Psoas muscle (tissue), 8 donors: ENCODE results near the gene OOSP3. TPM values are rescaled to one million over a fixed set of nuclear protein-coding genes. Genes with fewer than 3 reads are reported as not detected.
"Not testable (repeated sequence)": the region's sequence is repeated elsewhere in the genome, so short reads cannot be mapped to it uniquely, and the experiment has no call there.

Experiments
- ATAC-seq, 4 donors: fragments of 200-7000 bp; cut with Tn5 transposase; one replicate each; pipeline ENCODE4 v1.9.1; 2020; ENCODE audit warnings: moderate library complexity in 3 of 4, mild to moderate bottlenecking in 2 of 4
- DNase-seq, 2 donors: peaks; one replicate each; pipeline ENCODE4 v3.0.0-alpha.2; 2020
- H3K27ac ChIP-seq: fragments of 200-600 bp; one replicate; pipeline ENCODE4 v1.8.0; 2022
- H3K27me3 ChIP-seq, 3 donors: fragments of 200-600 bp in 1 of 3; one replicate each; pipeline versions ENCODE4 v1.6.1 to v1.8.0; 2013 to 2022; ENCODE audit warnings: low read length in 2 of 3, mild to moderate bottlenecking in 2 of 3, moderate library complexity in 1 of 3; ENCODE audit not compliant: insufficient read depth in 3 of 3
- H3K36me3 ChIP-seq, 2 donors: fragments of 200-600 bp in 1 of 2; one replicate each; pipeline versions ENCODE4 v1.6.1 to v1.8.0; 2013 to 2022; ENCODE audit warnings: low read depth in 1 of 2, mild to moderate bottlenecking in 1 of 2, moderate library complexity in 1 of 2; ENCODE audit not compliant: insufficient read depth in 1 of 2
- H3K4me1 ChIP-seq: fragments of 200-600 bp; one replicate; pipeline ENCODE4 v1.8.0; 2022
- H3K4me3 ChIP-seq: fragments of 200-600 bp; one replicate; pipeline ENCODE4 v1.8.0; 2022; ENCODE audit warnings: mild to moderate bottlenecking
- H3K9me3 ChIP-seq: fragments of 200-600 bp; one replicate; pipeline ENCODE4 v1.8.0; 2022
- CTCF ChIP-seq: fragments of 200-600 bp; IDR thresholded peaks from one replicate; pipeline ENCODE4 v1.8.0; 2022; ENCODE audit warnings: antibody characterized with exemption
- WGBS, 3 donors: extraction: QIAGEN DNeasy Blood & Tissue Kit; methylation state at CpG; one replicate each; pipeline versions ENCODE4 v1.1.6 to v1.1.7; 2013; 5-methylcytosine and 5-hydroxymethylcytosine counted together
- intact Hi-C, 2 donors: fragments of 100-400 bp; cut with DNase I; formaldehyde crosslinking; loops; one replicate each; pipeline versions ENCODE4 v1.11.0 to v1.14.2; 2022
- polyA plus RNA-seq, 3 donors: library from polyadenylated mRNA; stranded (reverse); fragments of 200-250 nt; gene quantifications; one replicate each; pipeline ENCODE4 v1.2.3, GENCODE V29; 2013
- total RNA-seq, 4 donors: library from RNA; stranded (reverse); fragmentation: NEBNext Ultra II Directional in 2 of 4; extraction: Animal tissue kit (Norgen Biotek cat#: 25700) in 2 of 4; gene quantifications; one replicate each; pipeline versions ENCODE4 v1.2.1 to v1.2.4, GENCODE V29; 2021 to 2023
- donor health status: healthy with polysubstance abuse.
- donor health status: DM: no; HTN: no; CAD: no; lungs with moderate emphysema.
- donor health status: Bipolar disorder and iron deficiency.
- donor health status: healthy.
- donor health status: DM: yes; HTN: yes; CAD: no.
- donor health status: DM: no; HTN: no; CAD: no.
- donor health status: DM: no; HTN: no; CAD: no.
- donor health status: DM: yes; HTN: yes; CAD: no.

The OOSP3 gene
- total and polyA plus RNA-seq, 7 donors, result not detected

- intact Hi-C loops, result no loop called here
- Histone ChIP-seq H3K9me3 (no peaks in the 10 kb centered on the region), H3K4me1 (no peaks in the 10 kb centered on the region), H3K27ac (no peak overlapping the region), H3K27me3 (no peaks in the 10 kb centered on the region), H3K36me3 (no peaks in the 10 kb centered on the region), H3K4me3 (no peak overlapping the region)
- ATAC-seq (no peak), DNase-seq (no peak)
- no peak for TF ChIP-seq CTCF
- 94 to 97% (median 95%) methylated on average over 31 of the region's 31 CpGs for WGBS, 3 donors
Observed at GRCh38 chr11:59898046-59898445, 19.5 kb downstream of the OOSP3 start.

DNA sequence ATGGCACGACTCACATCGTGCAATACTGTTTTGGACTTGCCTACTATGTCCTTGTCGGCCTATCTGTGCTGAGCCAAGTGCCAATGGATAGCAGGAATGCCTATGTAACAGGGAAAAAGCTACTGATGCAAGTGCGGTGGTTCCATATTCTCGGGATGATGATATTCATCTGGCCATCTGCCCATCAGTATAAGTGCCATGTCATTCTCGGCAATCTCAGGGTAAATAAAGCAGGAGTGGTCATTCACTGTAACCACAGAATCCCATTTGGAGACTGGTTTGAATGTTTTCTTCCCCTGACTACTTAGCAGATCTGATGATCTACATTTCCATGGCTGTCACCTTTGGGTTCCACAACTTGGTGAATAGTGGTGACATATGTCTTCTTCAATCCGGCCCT is 20.1 kb downstream of the OOSP3 start:
- H3K36me3 ChIP-seq, result no peaks in the 10 kb centered on the region
- TF ChIP-seq CTCF, result no peak
- DNase-seq (no peak), ATAC-seq (no peak)
- no peaks in the 10 kb centered on the region for H3K4me1 ChIP-seq
- intact Hi-C loops, result no loop called here
- H3K27me3 ChIP-seq, result no peaks in the 10 kb centered on the region
- no peak overlapping the region for H3K27ac ChIP-seq
- H3K4me3 ChIP-seq, result no peak overlapping the region
- no peaks in the 10 kb centered on the region for H3K9me3 ChIP-seq
- 82 to 92% (median 84%) methylated on average over 7 of the region's 7 CpGs for WGBS, 3 donors

- no peaks in the 10 kb centered on the region for H3K4me1 ChIP-seq
- ATAC-seq (no peak), DNase-seq (no peak)
Observed at GRCh38 chr11:59899532-59899931, 20.9 kb downstream of the OOSP3 start.

DNA sequence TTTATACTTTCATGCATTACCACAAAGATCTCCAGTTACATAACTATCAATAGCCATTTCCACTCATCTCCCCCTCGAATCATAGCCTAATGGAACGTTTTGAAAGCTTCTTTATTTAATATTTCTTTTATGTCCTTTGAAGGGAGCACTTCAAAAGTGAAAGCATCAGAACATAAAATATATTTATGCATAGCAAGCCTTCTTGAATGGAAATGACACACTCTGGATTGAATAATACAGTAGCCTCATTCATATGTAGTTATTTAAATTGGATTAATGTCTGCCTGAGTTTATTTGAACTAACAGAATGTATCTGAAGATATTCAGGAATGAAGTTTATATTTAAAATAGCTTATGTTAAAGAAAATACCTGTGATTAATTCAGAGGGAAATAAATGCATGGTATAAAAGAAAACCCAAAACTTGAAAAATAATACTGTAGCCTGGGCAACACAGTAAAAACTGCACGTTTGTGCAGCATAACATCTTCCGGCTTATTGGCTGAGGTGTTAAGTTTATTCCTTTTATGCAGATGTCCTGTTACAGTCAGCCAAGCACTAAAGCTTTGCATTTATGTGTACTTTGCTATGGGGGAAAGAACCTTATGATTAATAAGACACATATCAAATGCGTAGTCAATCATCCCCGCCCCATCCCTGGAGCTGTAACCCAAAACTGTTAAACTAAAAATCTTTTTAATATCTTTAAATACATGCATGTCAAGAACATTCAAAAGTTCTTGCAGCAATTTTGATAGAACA is 22.0 kb downstream of the OOSP3 start:
- DNase-seq, result no peak
- Histone ChIP-seq H3K4me1 (no peaks in the 10 kb centered on the region), H3K27me3 (no peaks in the 10 kb centered on the region), H3K9me3 (no peaks in the 10 kb centered on the region), H3K27ac (no peak overlapping the region), H3K36me3 (no peaks in the 10 kb centered on the region), H3K4me3 (no peak overlapping the region)
- TF ChIP-seq CTCF, result no peak
- 59 to 65% (median 60%) methylated on average over 6 of the region's 6 CpGs for WGBS, 3 donors
- no peak for ATAC-seq
- intact Hi-C loops, result no loop called here

More at GRCh38 chr11:59899532-59899931, 20.9 kb downstream of the OOSP3 start:
- Histone ChIP-seq H3K27ac (no peak overlapping the region), H3K9me3 (no peaks in the 10 kb centered on the region), H3K27me3 (no peaks in the 10 kb centered on the region), H3K36me3 (no peaks in the 10 kb centered on the region), H3K4me3 (no peak overlapping the region)
- 59 to 68% (median 60%) methylated on average over 11 of the region's 11 CpGs for WGBS, 3 donors
- intact Hi-C loops, result no loop called here
- no peak for TF ChIP-seq CTCF

DNA sequence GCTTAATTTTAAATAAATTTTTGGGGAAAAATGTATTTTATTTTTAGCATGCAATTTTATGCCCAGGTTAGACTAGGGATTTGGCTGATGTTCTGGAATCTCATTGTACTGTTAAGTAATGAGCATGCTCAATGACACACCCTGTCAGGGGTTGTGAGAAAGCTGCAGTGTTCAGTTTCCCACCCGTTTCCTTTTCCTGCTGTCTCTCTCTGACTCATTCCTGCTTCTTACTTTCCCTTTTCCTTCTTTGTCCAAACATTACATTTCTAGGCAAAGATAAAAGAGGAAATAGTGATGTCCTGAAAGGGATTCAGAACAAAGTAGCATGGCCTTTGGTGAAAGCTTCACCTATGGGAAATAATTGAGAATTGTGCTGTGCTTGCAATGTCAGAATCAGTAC is 22.7 kb downstream of the OOSP3 start:
- ATAC-seq, result no peak
- Histone ChIP-seq H3K27ac (no peak overlapping the region), H3K27me3 (no peaks in the 10 kb centered on the region), H3K4me1 (no peaks in the 10 kb centered on the region), H3K4me3 (no peak overlapping the region), H3K36me3 (no peaks in the 10 kb centered on the region), H3K9me3 (no peaks in the 10 kb centered on the region)
- intact Hi-C loops, result no loop called here
- TF ChIP-seq CTCF, result no peak
- DNase-seq, result no peak
- WGBS, 3 donors, result 3 to 11% (median 4%) methylated on average over 1 of the region's 1 CpG

DNA sequence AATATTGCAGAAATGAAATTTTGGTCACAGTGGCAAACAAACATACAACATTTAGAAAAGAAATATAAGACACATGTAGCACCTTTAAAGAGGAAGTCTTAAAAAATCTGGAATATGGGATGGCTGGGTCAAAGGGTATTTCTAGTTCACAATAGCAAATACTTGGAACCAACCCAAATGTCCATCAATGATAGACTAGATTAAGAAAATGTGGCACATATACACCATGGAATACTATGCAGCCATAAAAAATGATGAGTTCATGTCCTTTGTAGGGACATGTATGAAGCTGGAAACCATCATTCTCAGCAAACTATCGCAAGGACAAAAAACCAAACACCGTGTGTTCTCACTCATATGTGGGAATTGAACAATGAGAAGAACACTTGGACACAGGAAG is 25.0 kb downstream of the OOSP3 start:
- H3K4me3 ChIP-seq, intact Hi-C loops, H3K27me3 ChIP-seq, H3K27ac ChIP-seq, H3K4me1 ChIP-seq, ATAC-seq, H3K9me3 ChIP-seq, H3K36me3 ChIP-seq, DNase-seq: not testable (repeated sequence)
- 77 to 95% (median 95%) methylated on average over 2 of the region's 2 CpGs for WGBS, 3 donors
